IMR-90 (cell line): ENCODE results near the gene INSYN2A. TPM values are rescaled to one million over a fixed set of nuclear protein-coding genes. Genes with fewer than 3 reads are reported as not detected.

Experiments used
- ATAC-seq: fragments of 200-7000 bp; cut with Tn5 transposase; 2 replicates; pipeline ENCODE4 v1.9.1; 2020; ENCODE audit warnings: low read depth, mild to moderate bottlenecking, moderate library complexity
- BruUV-seq: library from RNA; stranded (reverse); fragments of 400-500 nt; replicated peaks from 2 replicates; lab custom pipeline; 2021; lab: Mats Ljungman, UMichigan
- CTCF ChIA-PET: fragments of 300-600 bp; formaldehyde crosslinking; extraction: SDS; loops from one replicate; lab custom pipeline; 2021; ENCODE audit warnings: antibody characterized with exemption; lab: Yijun Ruan, JAX
- POLR2A ChIA-PET: fragments of 300-600 bp; sonication (Branson Sonifier 250); formaldehyde crosslinking; loops from one replicate; lab custom pipeline; 2022; ENCODE audit warnings: antibody characterized with exemption; ENCODE audit not compliant: unreplicated experiment; lab: Charles Lee
- DNase-seq: peaks from one replicate; pipeline ENCODE4 v3.0.0; 2013
- H2AFZ ChIP-seq: replicated peaks from 2 replicates; pipeline ENCODE3; 2013; ENCODE audit warnings: low read length, mild to moderate bottlenecking; ENCODE audit not compliant: poor library complexity
- H2AK5ac ChIP-seq: 2 replicates; pipeline ENCODE4 v1.6.1; 2013; ENCODE audit warnings: low read depth, low read length, inconsistent platforms
- H2AK9ac ChIP-seq: replicated peaks from 2 replicates; pipeline ENCODE3; 2013; ENCODE audit warnings: mild to moderate bottlenecking, low read depth, low read length, moderate library complexity; ENCODE audit not compliant: poor library complexity
- H2BK120ac ChIP-seq: 2 replicates; pipeline ENCODE4 v1.6.1; 2013; ENCODE audit warnings: low read depth, low read length, inconsistent platforms
- H2BK15ac ChIP-seq: 3 replicates; pipeline ENCODE4 v1.6.1; 2013; ENCODE audit warnings: low read depth, low read length, inconsistent platforms
- H2BK20ac ChIP-seq: 2 replicates; pipeline ENCODE4 v1.6.1; 2013; ENCODE audit warnings: low read depth, mild to moderate bottlenecking, inconsistent platforms, low read length, moderate library complexity
- H2BK5ac ChIP-seq: 2 replicates; pipeline ENCODE4 v1.6.1; 2013; ENCODE audit warnings: mild to moderate bottlenecking, low read depth, low read length, inconsistent platforms; ENCODE audit not compliant: poor library complexity, severe bottlenecking
- H3K14ac ChIP-seq: replicated peaks from 2 replicates; pipeline ENCODE4 v1.6.1; 2013; ENCODE audit warnings: low read depth, low read length, inconsistent platforms
- H3K18ac ChIP-seq: 2 replicates; pipeline ENCODE4 v1.6.1; 2013; ENCODE audit warnings: low read depth, low read length, control low read depth
- H3K23ac ChIP-seq: 2 replicates; pipeline ENCODE4 v1.6.1; 2013; ENCODE audit warnings: low read depth, low read length, inconsistent platforms
- H3K27ac ChIP-seq: 2 replicates; pipeline ENCODE4 v1.5.1; 2013; ENCODE audit warnings: mild to moderate bottlenecking, control low read depth, low read length; ENCODE audit not compliant: insufficient read depth
- H3K27me3 ChIP-seq: 2 replicates; pipeline ENCODE4 v1.6.1; 2013; ENCODE audit warnings: low read length; ENCODE audit not compliant: control insufficient read depth, insufficient read depth
- H3K36me3 ChIP-seq: 2 replicates; pipeline ENCODE4 v1.6.1; 2013; ENCODE audit warnings: low read length, mixed read lengths; ENCODE audit not compliant: control insufficient read depth, insufficient read depth
- H3K4ac ChIP-seq: 2 replicates; pipeline ENCODE4 v1.6.1; 2013; ENCODE audit warnings: low read depth, low read length, inconsistent platforms
- H3K4me1 ChIP-seq: 2 replicates; pipeline ENCODE4 v1.6.1; 2013; ENCODE audit warnings: low read length, mixed read lengths; ENCODE audit not compliant: control insufficient read depth, insufficient read depth
- H3K4me2 ChIP-seq: 2 replicates; pipeline ENCODE4 v1.6.1; 2013; ENCODE audit warnings: low read depth, mild to moderate bottlenecking, control low read depth, low read length, moderate library complexity
- H3K4me3 ChIP-seq: 2 replicates; pipeline ENCODE4 v1.5.1; 2013; ENCODE audit warnings: low read depth, mild to moderate bottlenecking, control low read depth, low read length, moderate library complexity; ENCODE audit not compliant: insufficient read depth
- H3K56ac ChIP-seq: 2 replicates; pipeline ENCODE4 v1.6.1; 2013; ENCODE audit warnings: low read length, inconsistent platforms; ENCODE audit not compliant: insufficient read depth; ENCODE audit errors: extremely low read depth
- H3K79me1 ChIP-seq, 2 experiments: 2 replicates each; pipeline ENCODE4 v1.6.1; 2013; ENCODE audit warnings: low read length in 2 of 2, inconsistent platforms in 1 of 2, low read depth in 1 of 2
- H3K9ac ChIP-seq: 2 replicates; pipeline ENCODE4 v1.6.1; 2013; ENCODE audit warnings: low read depth, low read length, control low read depth
- H3K9me1 ChIP-seq: 2 replicates; pipeline ENCODE4 v1.6.1; 2013; ENCODE audit warnings: low read length, inconsistent platforms; ENCODE audit not compliant: insufficient read depth
- H3K9me3 ChIP-seq: 2 replicates; pipeline ENCODE4 v1.6.1; 2013; ENCODE audit warnings: low read length; ENCODE audit not compliant: control insufficient read depth, insufficient read depth
- H4K20me1 ChIP-seq: 2 replicates; pipeline ENCODE4 v1.6.1; 2013; ENCODE audit warnings: low read length, inconsistent platforms; ENCODE audit not compliant: insufficient read depth
- H4K5ac ChIP-seq: 2 replicates; pipeline ENCODE4 v1.6.1; 2013; ENCODE audit warnings: mild to moderate bottlenecking, low read depth, low read length, control low read depth
- H4K8ac ChIP-seq, 2 experiments: 2 replicates each; pipeline ENCODE4 v1.6.1; 2013; ENCODE audit warnings: low read depth in 2 of 2, low read length in 2 of 2, control low read depth in 1 of 2, inconsistent platforms in 1 of 2
- H4K91ac ChIP-seq: 2 replicates; pipeline ENCODE4 v1.6.1; 2013; ENCODE audit warnings: low read depth, low read length, inconsistent platforms; ENCODE audit not compliant: insufficient read depth
- CHD1 ChIP-seq: IDR thresholded peaks from 2 replicates; pipeline ENCODE4 v1.6.1; 2012; ENCODE audit warnings: low read depth, low read length, improper control_type of control experiment
- MAZ ChIP-seq: IDR thresholded peaks from 2 replicates; pipeline ENCODE4 v1.6.1; 2012; ENCODE audit warnings: low read depth, mild to moderate bottlenecking, low read length, improper control_type of control experiment, moderate library complexity, borderline replicate concordance
- POLR2A ChIP-seq: IDR thresholded peaks from 2 replicates; pipeline ENCODE4 v1.6.1; 2012; ENCODE audit warnings: mild to moderate bottlenecking, low read depth, low read length
- WGBS, 2 experiments: methylation state at CpG; one replicate each; pipeline versions ENCODE4 v1.1.5 to v1.1.7; 2013; ENCODE audit warnings: missing lambda C conversion rate in 2 of 2; ENCODE audit not compliant: insufficient read length in 1 of 2; ENCODE audit errors: extremely low coverage in 2 of 2; 5-methylcytosine and 5-hydroxymethylcytosine counted together
- dilution Hi-C: fragments of 300-500 bp; cut with HindIII; formaldehyde crosslinking; loops from one replicate; pipeline ENCODE4 v1.14.3; 2018; ENCODE audit warnings: low sequenced_read_pairs; ENCODE audit not compliant: unreplicated experiment
- in situ Hi-C: fragments of 300-500 bp; cut with MboI; formaldehyde crosslinking; loops from 3 replicates; pipeline ENCODE4 v1.14.3; 2019; ENCODE audit warnings: low sequenced_read_pairs, inconsistent platforms, mixed read lengths
- intact Hi-C: fragments of 100-400 bp; cut with micrococcal nuclease; formaldehyde crosslinking; loops from 2 replicates; pipeline ENCODE4 v1.10.0; 2022
- polyA plus RNA-seq, 3 experiments: library from polyadenylated mRNA; depleted of rRNA; stranded (reverse); fragments of >200 nt; gene quantifications; 2 replicates each; pipeline ENCODE4 v1.2.3, GENCODE V29; 2012; ENCODE audit warnings: low replicate concordance in 1 of 3
- total RNA-seq: library from RNA; depleted of rRNA; stranded (reverse); fragments of >200 nt; gene quantifications from 2 replicates; pipeline ENCODE4 v1.2.3, GENCODE V29; 2012

Gene INSYN2A
- total and polyA plus RNA-seq, 2 of the 4 experiments (the other 2 are of a cell fraction): 0.10 to 0.18 TPM

DNA sequence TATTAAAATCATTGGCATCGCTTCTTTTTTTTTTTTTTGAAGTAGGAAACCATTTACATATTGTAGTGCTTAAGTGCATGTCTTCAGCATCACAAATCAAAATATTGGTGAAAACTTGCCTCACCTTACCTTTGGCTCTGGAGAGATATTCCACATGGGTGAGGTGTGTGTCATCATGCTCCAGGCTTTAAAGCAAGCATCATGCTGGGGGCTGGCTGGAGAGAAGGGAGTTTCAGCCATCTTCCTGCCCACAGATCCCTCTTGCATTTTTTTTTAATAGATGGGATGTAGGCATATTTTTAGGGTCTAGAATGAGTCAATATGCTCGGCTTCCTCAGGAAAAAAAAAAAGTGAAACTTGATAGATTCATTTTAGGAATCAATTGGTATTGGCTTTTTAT is 2.3 kb upstream of the INSYN2A start:
- Histone ChIP-seq H3K14ac (no peak overlapping the region), H3K23ac (no peak overlapping the region), H3K4me3 (no peak overlapping the region), H2AK9ac (no peak overlapping the region), H3K56ac (no peak overlapping the region), H4K20me1 (peaks cover 39% of the 10 kb centered on the region), H3K27ac (no peak overlapping the region), H3K18ac (no peak overlapping the region), H2BK15ac (no peak overlapping the region), H4K91ac (no peak overlapping the region), H2BK120ac (no peak overlapping the region), H3K4me1 (peaks cover 6% of the 10 kb centered on the region; the same call in 1 of the 2 replicates), H4K5ac (no peak overlapping the region), H3K9me1 (peaks cover 7% of the 10 kb centered on the region), H3K4ac (no peak overlapping the region), H3K9me3 (no peaks in the 10 kb centered on the region), H2AFZ (no peak overlapping the region), H2BK20ac (no peak overlapping the region), H3K27me3 (no peaks in the 10 kb centered on the region; the same call in 1 of the 2 replicates), H4K8ac (no peak overlapping the region), H3K79me1 (peaks cover 0 to 19% of the 10 kb centered on the region in 2 experiments; a peak in 2 of 4 replicates), H3K9ac (no peak overlapping the region), H2BK5ac (no peak overlapping the region), H3K36me3 (peaks cover 6% of the 10 kb centered on the region), H3K4me2 (no peak overlapping the region), H2AK5ac (no peak overlapping the region)
- no peak for ATAC-seq
- no peak for TF ChIP-seq POLR2A
- TF ChIP-seq CHD1: no peak
- no peak for TF ChIP-seq MAZ
- ChIA-PET POLR2A (no interaction called here), CTCF (interaction anchor here (0.6 to 1.6 kb wide), 4 partner anchors 9 to 281 kb away, joined by 4 to 12 read pairs (median 4); no protein-coding TSS in a partner anchor)
- no CpG with 5 or more reads among the region's 2 CpGs for WGBS, 2 experiments
- in situ Hi-C loops (no loop called here), dilution Hi-C loops (no loop called here), intact Hi-C loops (loop anchor here (5.0 to 10.0 kb wide), 2 partner anchors 226 to 654 kb away; no protein-coding TSS in a partner anchor)
- BruUV-seq: no TSS peak
- no peak for DNase-seq
